ENCODE results near the gene ZNF598. TPM values are rescaled to one million over a fixed set of nuclear protein-coding genes. Genes with fewer than 3 reads are reported as not detected.
"Not testable (repeated sequence)": the region's sequence is repeated elsewhere in the genome, so short reads cannot be mapped to it uniquely, and the experiment has no call there.

ZNF598 gene
- polyA plus RNA-seq, 1 experiment, result 8.2 TPM

DNA sequence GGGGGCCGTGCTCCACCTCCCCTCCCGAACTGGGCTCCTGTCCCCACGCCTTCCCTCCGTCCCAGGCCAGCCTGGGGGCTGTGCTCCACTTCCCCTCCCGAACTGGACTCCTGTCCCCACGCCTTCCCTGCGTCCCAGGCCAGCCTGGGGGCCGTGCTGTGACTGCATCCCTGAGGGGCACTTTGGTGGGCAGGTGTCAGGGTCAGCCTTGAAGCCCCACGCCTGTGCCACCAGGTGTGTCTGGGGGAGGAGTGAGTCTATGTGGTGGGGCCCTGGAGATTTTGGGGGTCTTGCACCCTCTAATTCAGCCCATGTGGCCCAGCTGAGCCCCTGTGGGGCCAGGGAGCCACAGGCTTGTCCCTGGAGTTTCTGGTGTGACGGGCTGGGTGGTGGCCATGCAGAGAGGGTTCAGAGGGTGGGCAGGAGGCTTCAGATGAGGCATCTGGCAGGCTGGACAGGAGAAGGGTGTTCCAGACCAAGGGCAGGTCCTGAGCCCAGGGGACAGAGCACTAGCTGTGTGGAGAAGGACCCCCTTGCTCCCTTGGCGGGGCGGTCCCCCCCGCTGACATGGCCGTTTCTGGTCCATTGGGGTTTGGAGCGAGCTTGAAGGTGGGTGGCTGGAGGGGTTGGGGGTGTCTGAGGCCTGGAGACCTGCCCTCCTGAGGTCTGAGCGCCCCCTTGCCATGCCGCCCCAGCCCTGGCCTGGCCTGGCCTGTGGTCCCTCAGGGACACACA, 25.2 kb upstream of the ZNF598 start:
- Histone ChIP-seq H3K27me3 (ENCODE audit: control insufficient read depth, insufficient read depth, low read length) (no peaks in the 10 kb centered on the region), H3K9me3 (ENCODE audit: control insufficient read depth, insufficient read depth, low read length) (no peaks in the 10 kb centered on the region; the same call in 1 of the 2 replicates), H3K27ac (ENCODE audit: low read depth, low read length) (peak overlapping the region; percentile 95), H3K4me3 (ENCODE audit: low read depth, low read length) (no peak overlapping the region)
- CTCF ChIA-PET, result interaction anchor here (0.6 to 1.5 kb wide), 2 partner anchors 12 to 19 kb away, joined by 3 to 6 read pairs; no protein-coding TSS in a partner anchor
- POLR2A ChIA-PET, result interaction anchor here (1.0 to 1.8 kb wide), 3 partner anchors 13 to 121 kb away, joined by 3 to 9 read pairs (median 4); partner anchors contain the start of genes NTHL1, TRAF7 and TSC2
- TF ChIP-seq, protein P1, sequence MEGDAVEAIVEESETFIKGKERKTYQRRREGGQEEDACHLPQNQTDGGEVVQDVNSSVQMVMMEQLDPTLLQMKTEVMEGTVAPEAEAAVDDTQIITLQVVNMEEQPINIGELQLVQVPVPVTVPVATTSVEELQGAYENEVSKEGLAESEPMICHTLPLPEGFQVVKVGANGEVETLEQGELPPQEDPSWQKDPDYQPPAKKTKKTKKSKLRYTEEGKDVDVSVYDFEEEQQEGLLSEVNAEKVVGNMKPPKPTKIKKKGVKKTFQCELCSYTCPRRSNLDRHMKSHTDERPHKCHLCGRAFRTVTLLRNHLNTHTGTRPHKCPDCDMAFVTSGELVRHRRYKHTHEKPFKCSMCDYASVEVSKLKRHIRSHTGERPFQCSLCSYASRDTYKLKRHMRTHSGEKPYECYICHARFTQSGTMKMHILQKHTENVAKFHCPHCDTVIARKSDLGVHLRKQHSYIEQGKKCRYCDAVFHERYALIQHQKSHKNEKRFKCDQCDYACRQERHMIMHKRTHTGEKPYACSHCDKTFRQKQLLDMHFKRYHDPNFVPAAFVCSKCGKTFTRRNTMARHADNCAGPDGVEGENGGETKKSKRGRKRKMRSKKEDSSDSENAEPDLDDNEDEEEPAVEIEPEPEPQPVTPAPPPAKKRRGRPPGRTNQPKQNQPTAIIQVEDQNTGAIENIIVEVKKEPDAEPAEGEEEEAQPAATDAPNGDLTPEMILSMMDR (IDR thresholded peaks at IDR 0.05; ENCODE audit: low read depth, low read length), result no peak
- DNase-seq (ENCODE audit: low read depth, low spot score), result no peak

DNA sequence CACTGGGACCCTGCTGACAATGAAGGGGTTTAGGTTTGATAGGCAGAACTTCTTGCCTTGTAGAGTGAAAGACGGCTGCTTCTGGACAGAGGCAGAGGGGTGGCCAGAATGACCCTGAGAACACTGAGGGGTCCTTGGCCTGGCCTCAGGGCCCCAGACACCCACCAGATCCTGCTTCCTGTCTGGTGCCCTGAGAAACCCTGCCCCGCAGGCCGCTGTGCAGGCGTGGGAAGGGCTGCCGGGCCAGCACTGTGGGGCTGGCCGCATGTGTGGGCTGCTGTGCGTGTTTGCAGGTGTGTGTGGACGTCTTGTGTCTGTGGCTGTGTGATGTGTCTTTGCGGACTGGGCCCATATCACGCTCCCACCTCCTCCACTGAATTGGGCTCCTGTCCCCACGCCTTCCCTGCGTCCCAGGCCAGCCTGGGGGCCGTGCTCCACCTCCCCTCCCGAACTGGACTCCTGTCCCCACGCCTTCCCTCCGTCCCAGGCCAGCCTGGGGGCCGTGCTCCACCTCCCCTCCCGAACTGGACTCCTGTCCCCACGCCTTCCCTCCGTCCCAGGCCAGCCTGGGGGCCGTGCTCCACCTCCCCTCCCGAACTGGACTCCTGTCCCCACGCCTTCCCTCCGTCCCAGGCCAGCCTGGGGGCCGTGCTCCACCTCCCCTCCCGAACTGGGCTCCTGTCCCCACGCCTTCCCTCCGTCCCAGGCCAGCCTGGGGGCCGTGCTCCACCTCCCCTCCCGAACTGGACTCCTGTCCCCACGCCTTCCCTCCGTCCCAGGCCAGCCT, 24.5 kb upstream of the ZNF598 start:
- not testable (repeated sequence) for H3K27me3 ChIP-seq (ENCODE audit: control insufficient read depth, insufficient read depth, low read length); DNase-seq (ENCODE audit: low read depth, low spot score); H3K9me3 ChIP-seq (ENCODE audit: control insufficient read depth, insufficient read depth, low read length)
- peak overlapping the region; percentile 36 for H3K4me3 ChIP-seq (ENCODE audit: low read depth, low read length)
- CTCF ChIA-PET, result interaction anchor here (1.1 kb wide), 1 partner anchor 12 kb away, joined by 4 read pairs; no protein-coding TSS in a partner anchor
- POLR2A ChIA-PET, result interaction anchor here (1.1 to 2.2 kb wide), 4 partner anchors 12 to 121 kb away, joined by 3 to 14 read pairs (median 6); partner anchors contain the start of genes NTHL1, RPS2, TRAF7 and TSC2
- peak overlapping the region; percentile 87 for H3K27ac ChIP-seq (ENCODE audit: low read depth, low read length)

DNA sequence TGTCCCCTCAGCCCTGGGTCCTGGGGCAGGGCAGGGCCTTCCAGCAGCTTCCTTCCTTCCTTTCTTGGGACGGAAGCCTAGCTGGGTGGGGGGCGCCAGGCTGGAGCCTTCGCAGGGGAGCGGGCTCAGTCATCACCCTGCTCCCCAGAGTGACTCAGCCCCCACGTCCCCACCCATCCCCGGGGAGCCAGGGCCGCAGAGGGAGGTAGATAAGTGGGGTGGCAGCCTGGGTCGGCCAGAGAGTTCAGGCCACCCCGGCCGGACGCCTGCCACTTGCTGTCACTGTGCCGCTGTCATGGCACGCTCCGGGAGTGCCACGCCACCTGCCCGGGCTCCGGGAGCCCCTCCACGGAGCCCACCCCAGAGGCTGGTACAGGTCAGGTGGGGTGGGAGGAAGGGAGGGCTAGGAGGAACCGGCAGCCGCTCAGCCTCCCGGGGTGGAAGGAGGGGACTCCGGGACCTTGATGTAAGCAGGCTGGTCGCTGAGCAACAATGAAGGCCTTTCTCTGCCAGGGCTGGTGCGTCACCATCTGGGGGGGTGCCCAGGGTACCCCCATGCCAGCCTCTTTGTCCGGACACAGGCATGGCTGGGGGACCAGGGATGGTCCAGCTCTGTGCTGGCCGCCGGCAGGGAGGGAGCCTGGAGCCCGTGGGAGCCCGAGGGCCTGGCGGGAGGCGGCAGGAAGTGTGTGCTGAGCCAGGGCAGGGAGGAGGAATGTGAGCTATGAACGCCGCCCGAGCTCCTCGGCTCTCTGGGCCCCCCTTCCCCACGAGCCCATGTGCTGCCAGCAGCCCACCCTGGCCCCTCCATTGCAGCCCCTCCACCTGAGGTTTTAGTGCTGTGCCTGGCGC, 23.7 kb upstream of the ZNF598 start:
- no peak for DNase-seq (ENCODE audit: low read depth, low spot score)
- peak overlapping the region; percentile 36 for H3K4me3 ChIP-seq (ENCODE audit: low read depth, low read length)
- ChIA-PET POLR2A (interaction anchor here (0.6 to 2.2 kb wide), 6 partner anchors 9 to 122 kb away, joined by 3 to 14 read pairs (median 4); partner anchors contain the start of genes NTHL1, RPS2, TRAF7 and TSC2), CTCF (interaction anchor here (0.9 to 1.1 kb wide), 2 partner anchors 11 to 218 kb away, joined by 4 read pairs; partner anchors contain the start of gene ECI1)
- peak overlapping the region; percentile 87 for H3K27ac ChIP-seq (ENCODE audit: low read depth, low read length)
- no peaks in the 10 kb centered on the region; the same call in 1 of the 2 replicates for H3K9me3 ChIP-seq (ENCODE audit: control insufficient read depth, insufficient read depth, low read length)
- TF ChIP-seq, protein P1 (IDR thresholded peaks at IDR 0.05; ENCODE audit: low read depth, low read length), result no peak
- H3K27me3 ChIP-seq (ENCODE audit: control insufficient read depth, insufficient read depth, low read length), result no peaks in the 10 kb centered on the region

DNA sequence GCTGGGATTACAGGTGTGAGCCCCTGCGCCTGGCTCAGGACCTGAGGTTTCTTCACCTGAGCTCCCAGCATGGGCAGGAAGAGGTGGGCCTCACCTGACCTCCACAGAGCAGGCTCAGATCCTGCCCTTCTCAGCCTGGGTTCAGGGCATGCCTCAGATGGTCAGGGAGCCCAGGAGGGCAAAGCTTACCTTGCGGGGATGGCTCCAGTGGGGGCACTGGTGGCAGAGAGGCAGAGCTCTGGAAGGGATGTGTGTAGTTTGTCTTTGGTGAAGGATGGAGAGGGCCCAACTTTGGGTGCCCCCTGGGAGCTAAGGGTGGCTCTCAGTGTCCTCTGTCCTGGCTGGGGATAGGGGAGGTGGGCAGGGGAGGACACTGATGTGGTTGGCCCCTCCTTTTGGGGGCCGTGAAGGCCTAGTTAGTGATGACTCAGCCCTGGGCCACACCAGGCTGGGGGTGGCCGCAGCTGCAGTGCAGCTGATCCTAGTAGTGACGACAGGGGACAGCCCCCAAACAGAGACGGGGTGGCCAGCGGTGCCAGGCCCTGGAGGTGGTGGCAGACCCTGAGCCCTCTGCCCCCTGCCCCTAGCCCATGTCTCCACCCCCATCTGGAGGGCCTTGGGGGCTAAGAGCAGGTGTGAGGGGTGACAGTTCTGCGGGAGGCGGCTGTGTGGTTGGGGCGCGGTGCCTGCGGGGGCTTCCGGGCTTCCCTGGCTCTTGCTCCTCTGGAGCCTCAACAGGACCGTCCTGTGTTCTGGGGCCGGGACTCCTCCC, 22.9 kb upstream of the ZNF598 start:
- Histone ChIP-seq H3K4me3 (ENCODE audit: low read depth, low read length) (no peak overlapping the region), H3K9me3 (ENCODE audit: control insufficient read depth, insufficient read depth, low read length) (no peaks in the 10 kb centered on the region; the same call in 1 of the 2 replicates), H3K27me3 (ENCODE audit: control insufficient read depth, insufficient read depth, low read length) (no peaks in the 10 kb centered on the region), H3K27ac (ENCODE audit: low read depth, low read length) (peak overlapping the region; percentile 87)
- TF ChIP-seq, protein P1 (IDR thresholded peaks at IDR 0.05; ENCODE audit: low read depth, low read length), result no peak
- POLR2A ChIA-PET, result interaction anchor here (0.6 to 2.2 kb wide), 4 partner anchors 15 to 123 kb away, joined by 3 to 14 read pairs (median 6); partner anchors contain the start of genes NTHL1, RPS2, TRAF7 and TSC2
- DNase-seq (ENCODE audit: low read depth, low spot score), result no peak
- CTCF ChIA-PET, result interaction anchor here (0.6 to 1.0 kb wide), 4 partner anchors 10 to 219 kb away, joined by 3 to 6 read pairs (median 4); partner anchors contain the start of gene ECI1
